Fibroblast of skin of left biceps (primary cell): ENCODE data around the gene NOVA1.

Source experiments
- DNase-seq, 2 experiments: peaks; one replicate each; pipeline ENCODE4 v3.0.0-alpha.2; 2013; ENCODE audit warnings: low read depth in 2 of 2

The NOVA1 gene

DNA sequence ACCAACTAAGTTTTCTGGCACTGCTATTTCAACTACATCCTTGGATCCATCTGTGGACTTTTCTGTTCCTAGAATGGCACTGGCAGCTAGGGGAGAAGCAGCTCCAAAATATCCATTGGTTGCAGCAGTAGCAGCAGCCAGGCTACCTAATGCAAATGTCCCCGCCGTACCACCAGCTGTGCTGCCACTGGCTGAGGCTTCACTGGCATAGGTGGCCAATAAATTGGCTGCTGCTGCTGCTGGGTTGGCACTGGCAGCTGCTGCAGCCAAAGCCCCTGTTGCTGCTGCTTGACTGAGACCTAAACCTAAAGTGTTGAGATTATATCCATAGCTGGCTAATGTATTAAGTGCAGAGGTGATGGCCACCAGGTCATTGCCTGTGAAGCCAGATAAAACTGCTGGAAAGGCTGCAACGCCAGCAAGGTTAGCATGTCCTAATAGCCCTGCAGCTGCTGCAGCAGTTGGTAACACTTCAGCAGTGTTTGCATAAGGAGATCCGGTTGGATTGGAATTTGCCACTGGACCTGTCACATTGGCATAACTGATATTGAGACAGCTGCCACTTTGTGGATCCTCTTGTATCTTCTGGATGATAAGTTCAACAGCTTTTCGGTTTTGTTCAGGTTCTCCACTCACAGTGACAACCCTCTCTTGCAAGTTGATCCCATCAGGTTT, 149.5 kb downstream of the NOVA1 start:
- no peak for DNase-seq

DNA sequence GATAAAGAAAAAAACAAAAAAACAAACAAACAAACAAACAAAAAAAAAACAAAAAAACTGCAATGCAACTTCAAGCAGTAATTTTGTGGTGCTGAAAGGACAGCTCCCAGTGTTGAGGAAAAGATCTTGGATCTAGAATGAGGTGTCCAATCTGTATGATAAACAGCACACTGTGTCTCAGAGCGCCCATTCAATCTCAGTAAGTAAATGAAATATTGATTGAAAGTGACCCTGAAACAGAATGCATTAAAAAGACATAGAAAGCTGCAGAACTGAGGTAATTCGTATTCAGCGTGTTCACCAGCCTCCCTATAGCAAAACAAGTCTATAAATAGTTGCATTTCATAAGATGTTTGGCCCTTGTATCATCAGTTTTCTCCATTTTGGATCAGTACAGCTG, 153.0 kb downstream of the NOVA1 start:
- DNase-seq = no peak

GRCh38 chr14:26443654-26444053, 154.2 kb downstream of the NOVA1 start:
- DNase-seq = no peak

- no peak for DNase-seq
Observed at GRCh38 chr14:26429205-26429604, 168.6 kb downstream of the NOVA1 start.

GRCh38 chr14:26427097-26427496, 170.7 kb downstream of the NOVA1 start:
- peak; percentile 19 to 28 for DNase-seq

- DNase-seq = no peak
Observed at GRCh38 chr14:26424537-26424936, 173.3 kb downstream of the NOVA1 start.

- no peak for DNase-seq
Observed at GRCh38 chr14:26415618-26416123, 182.2 kb downstream of the NOVA1 start.

- no peak for DNase-seq
Observed at GRCh38 chr14:26414926-26415325, 182.9 kb downstream of the NOVA1 start.

DNA sequence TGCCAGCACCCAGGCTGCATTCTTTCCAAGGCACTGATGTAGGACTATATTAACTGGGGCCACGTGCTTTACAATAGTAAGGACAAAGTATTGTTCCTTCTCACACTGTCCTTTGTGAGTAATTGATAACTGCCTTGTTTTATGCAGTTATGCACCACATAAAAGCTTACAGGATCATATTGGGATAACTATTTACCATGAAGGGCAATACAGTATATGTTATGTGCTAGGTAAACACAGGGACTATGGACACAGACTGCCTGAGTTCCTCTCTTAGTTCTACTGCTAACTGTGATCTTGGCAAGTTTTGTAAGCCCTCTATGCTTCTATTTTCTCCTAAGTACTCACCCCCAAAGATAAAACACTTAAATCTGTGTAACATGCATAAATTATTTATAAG, 183.7 kb downstream of the NOVA1 start:
- DNase-seq = no peak

- no peak for DNase-seq
Observed at GRCh38 chr14:26412421-26412820, 185.4 kb downstream of the NOVA1 start.

- no peak for DNase-seq
Observed at GRCh38 chr14:26410189-26410685, 187.6 kb downstream of the NOVA1 start.

DNA sequence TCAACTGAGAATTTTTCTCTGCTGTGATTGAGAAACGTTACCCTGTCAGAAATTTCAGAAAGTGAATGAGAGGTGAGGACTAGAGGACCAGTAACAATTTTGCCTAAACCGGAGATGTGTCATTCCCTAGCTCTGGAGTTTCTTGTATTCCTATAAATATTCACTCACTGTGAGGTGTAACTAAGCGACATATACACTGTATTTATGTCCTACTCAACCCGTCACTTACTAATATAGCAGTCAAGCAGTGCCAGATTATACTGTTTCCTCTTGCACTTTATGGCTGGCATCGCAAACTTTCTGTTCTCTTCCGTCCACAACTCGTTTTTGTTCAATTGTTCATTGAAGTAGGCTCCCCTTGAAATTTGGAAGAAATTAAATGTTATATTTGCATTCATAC, 192.9 kb downstream of the NOVA1 start:
- DNase-seq = no peak

- no peak for DNase-seq
Observed at GRCh38 chr14:26403760-26404159, 194.1 kb downstream of the NOVA1 start.

DNA sequence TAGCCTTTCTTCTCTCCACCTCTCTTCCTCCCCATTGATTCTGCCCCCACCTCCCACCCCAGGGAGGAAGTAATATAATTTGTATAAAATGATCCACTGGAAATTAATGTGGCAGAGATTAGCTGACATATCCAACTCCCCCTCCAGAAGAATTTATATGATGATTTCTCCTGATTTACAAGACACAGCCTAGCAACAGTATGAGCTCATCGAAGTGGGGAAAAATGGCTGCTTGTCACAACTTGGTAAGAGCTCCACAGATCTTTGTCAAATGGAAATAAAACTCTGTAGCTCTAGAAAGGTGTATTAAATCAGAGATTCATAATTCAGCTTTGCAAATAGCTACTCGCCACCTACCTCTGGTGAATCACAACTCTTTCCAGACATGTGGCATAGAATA, 195.7 kb downstream of the NOVA1 start:
- DNase-seq = no peak

DNA sequence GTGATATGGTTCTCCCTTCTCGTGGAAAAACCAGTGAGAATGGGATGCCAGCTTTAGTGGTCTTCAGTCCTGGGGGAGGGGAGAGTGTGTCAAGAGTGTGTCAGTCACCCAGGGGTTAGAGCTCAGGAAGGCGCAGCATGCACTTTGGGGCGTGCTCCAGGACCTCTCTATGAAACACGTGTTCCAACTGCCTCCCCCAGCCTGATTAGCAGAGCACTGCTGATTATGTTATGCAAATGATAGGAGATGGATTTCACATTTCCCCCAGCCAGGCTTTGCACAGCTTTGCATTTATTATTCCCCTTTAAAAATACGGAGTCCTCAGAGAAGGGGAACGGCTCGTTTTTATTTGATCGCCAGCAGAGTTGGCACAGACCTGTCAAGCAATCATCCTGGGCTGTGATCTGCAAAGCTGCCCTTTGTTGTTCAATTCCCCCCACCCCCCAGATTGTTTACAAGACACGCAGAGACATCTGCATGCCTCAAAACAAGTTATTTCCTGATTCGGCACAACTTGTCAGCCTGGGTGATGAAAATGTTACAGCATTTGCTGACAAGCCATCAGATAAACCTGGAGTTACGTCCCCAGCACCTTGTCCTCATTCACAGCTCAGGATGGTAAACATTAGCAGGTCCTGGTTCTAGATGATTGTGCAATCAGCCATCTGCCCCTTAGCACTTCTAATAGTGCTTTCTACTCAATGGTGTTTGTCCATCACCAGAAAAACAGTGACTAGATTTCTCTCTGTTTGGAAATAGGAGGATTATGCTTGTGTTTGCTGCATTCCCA, 196.5 kb downstream of the NOVA1 start:
- no peak for DNase-seq

- no peak for DNase-seq
Observed at GRCh38 chr14:26400373-26400772, 197.5 kb downstream of the NOVA1 start.

GRCh38 chr14:26398616-26399015, 199.2 kb downstream of the NOVA1 start:
- no peak for DNase-seq
